Measurements from ENCODE around the gene NPLOC4. TPM values are rescaled to one million over a fixed set of nuclear protein-coding genes. Genes with fewer than 3 reads are reported as not detected.

Gene NPLOC4
- total and polyA plus RNA-seq, 2 of the 8 experiments (the other 6 are each of a cell fraction or from before 2014, with no cell fraction given) = 70.7 to 92.7 TPM

DNA sequence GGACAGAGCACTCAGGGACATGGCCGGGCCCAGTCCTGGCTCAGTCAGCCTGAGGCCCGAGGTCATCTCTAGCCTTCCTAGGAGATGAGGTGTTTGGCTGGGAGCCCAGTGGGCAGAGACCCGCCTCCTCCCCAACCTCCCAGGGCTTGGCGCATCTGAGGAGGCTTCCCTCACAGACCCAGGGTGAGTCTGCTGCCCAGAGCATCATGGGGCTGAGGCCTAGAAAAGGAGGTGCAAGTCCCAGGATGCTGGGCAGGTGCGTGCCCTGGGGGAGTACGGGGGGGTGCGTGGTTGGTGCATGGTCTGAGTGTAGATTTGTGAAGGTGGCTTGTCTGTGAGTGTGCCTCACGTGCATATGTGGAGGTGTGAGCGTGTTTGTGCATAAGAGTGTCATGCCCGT lies 14.8 kb upstream of the NPLOC4 start:
- H3K79me2 ChIP-seq (ENCODE audit: control insufficient read depth in 1 of 2, insufficient read depth in 2 of 2, low read length in 2 of 2) = no peaks in the 10 kb centered on the region
- no peak overlapping the region for H3K23ac ChIP-seq (ENCODE audit: insufficient read length)
- DNase-seq (ENCODE audit: low read depth in 1 of 2, low spot score in 2 of 2) (no peak), FAIRE-seq (no peak)
- H2BK20ac ChIP-seq (ENCODE audit: low read length) = peak overlapping the region; percentile 48; the same call in 1 of the 2 replicates
- WGBS, 2 experiments (ENCODE audit: extremely low coverage in 1 of 2, insufficient coverage in 1 of 2, insufficient read length in 1 of 2, insufficient replicate concordance in 2 of 2, low coverage in 1 of 2, low lambda C conversion rate in 2 of 2, missing lambda C conversion rate in 1 of 2) = 88% methylated on average over 9 of the region's 10 CpGs; no CpG with 5 or more reads in 1 of the 2 experiments
- H2AFZ ChIP-seq (ENCODE audit: low read length) = no peak overlapping the region
- no peak overlapping the region for H3K9ac ChIP-seq (replicated peaks in 1 of 4; ENCODE audit: extremely low read depth in 1 of 4, low read depth in 3 of 4, low read length in 3 of 4)
- no peak overlapping the region for H4K5ac ChIP-seq (ENCODE audit: insufficient read length, low read depth, low read length)
- no peak overlapping the region for H3K14ac ChIP-seq (ENCODE audit: insufficient read length)
- H2BK12ac ChIP-seq (ENCODE audit: low read depth, low read length) = peak overlapping the region; percentile 97; the same call in 1 of the 2 replicates
- H3K36me3 ChIP-seq (ENCODE audit: control insufficient read depth in 2 of 4, insufficient read depth in 4 of 4, low read length in 3 of 4) = no peaks in the 10 kb centered on the region
- H3K56ac ChIP-seq (replicated peaks; ENCODE audit: insufficient read length, low read depth, low read length) = no peak overlapping the region
- peak overlapping the region; percentile 95 for H4K91ac ChIP-seq (replicated peaks; ENCODE audit: insufficient read length, low read length)
- peaks cover 2 to 15% (median 9%) of the 10 kb centered on the region in 4 experiments; a peak in 5 of 7 replicates for H3K27me3 ChIP-seq (replicated peaks in 1 of 4; ENCODE audit: control insufficient read depth in 3 of 4, extremely low read depth in 1 of 4, insufficient read depth in 3 of 4, low read length in 3 of 4)
- H2BK5ac ChIP-seq (ENCODE audit: low read depth, low read length) = peak overlapping the region; percentile 75; the same call in 1 of the 2 replicates
- peak overlapping the region; percentile 96 for H3K4ac ChIP-seq (replicated peaks; ENCODE audit: insufficient read length, low read depth, low read length)
- no peak overlapping the region for H3K4me2 ChIP-seq (ENCODE audit: insufficient read depth in 1 of 2, low read depth in 2 of 2, low read length in 2 of 2)
- no peaks in the 10 kb centered on the region for H3K9me3 ChIP-seq (ENCODE audit: insufficient read depth in 2 of 2, low read depth in 1 of 2, low read length in 1 of 2)
- no peak overlapping the region for H3K27ac ChIP-seq (ENCODE audit: low read depth, low read length)
- H3K79me1 ChIP-seq (ENCODE audit: low read depth, low read length) = peaks cover 3% of the 10 kb centered on the region; the same call in 1 of the 2 replicates
- H3K18ac ChIP-seq (ENCODE audit: extremely low read depth, low read length) = no peak overlapping the region
- POLR2A ChIA-PET (ENCODE audit: partially characterized antibody) = interaction anchor here (2.6 kb wide), 1 partner anchor 15 kb away, joined by 10 read pairs; the partner anchor contains the start of genes NPLOC4 and TSPAN10
- peaks cover 10% of the 10 kb centered on the region for H3K23me2 ChIP-seq (ENCODE audit: low read depth, low read length)
- H4K8ac ChIP-seq (ENCODE audit: extremely low read depth, insufficient read depth, low read length) = no peak overlapping the region; the same call in none of the 2 replicates
- peak overlapping the region; percentile 82; the same call in 1 of the 2 replicates for H2AK5ac ChIP-seq (ENCODE audit: low read depth, low read length)
- peaks cover 0 to 24% (median 8%) of the 10 kb centered on the region in 4 experiments; a peak in 6 of 7 replicates for H3K4me1 ChIP-seq (replicated peaks in 1 of 4; ENCODE audit: control insufficient read depth in 3 of 4, insufficient read depth in 4 of 4, low read length in 3 of 4)
- peak overlapping the region; percentile 54 for H2BK120ac ChIP-seq (replicated peaks; ENCODE audit: low read depth, low read length)
- H4K20me1 ChIP-seq (replicated peaks in 1 of 2; ENCODE audit: control insufficient read depth in 1 of 2, insufficient read depth in 2 of 2, low read length in 2 of 2) = peaks cover 0 to 2% of the 10 kb centered on the region in 2 experiments
- no peak overlapping the region for H3K4me3 ChIP-seq (ENCODE audit: extremely low read depth in 1 of 4, insufficient read depth in 2 of 4, low read depth in 3 of 4, low read length in 4 of 4)
- CTCF ChIA-PET (ENCODE audit: partially characterized antibody) = no interaction called here
- H2BK15ac ChIP-seq (ENCODE audit: low read length) = peak overlapping the region; percentile 88; the same call in 1 of the 2 replicates
- TF ChIP-seq CREB1 (IDR thresholded peaks at IDR 0.05) (no peak), SRF (IDR thresholded peaks at IDR 0.05; ENCODE audit: low read depth, low read length) (no peak)

All from H1 (cell line).